Measurements from ENCODE around the gene PLA2G4B.

DNA sequence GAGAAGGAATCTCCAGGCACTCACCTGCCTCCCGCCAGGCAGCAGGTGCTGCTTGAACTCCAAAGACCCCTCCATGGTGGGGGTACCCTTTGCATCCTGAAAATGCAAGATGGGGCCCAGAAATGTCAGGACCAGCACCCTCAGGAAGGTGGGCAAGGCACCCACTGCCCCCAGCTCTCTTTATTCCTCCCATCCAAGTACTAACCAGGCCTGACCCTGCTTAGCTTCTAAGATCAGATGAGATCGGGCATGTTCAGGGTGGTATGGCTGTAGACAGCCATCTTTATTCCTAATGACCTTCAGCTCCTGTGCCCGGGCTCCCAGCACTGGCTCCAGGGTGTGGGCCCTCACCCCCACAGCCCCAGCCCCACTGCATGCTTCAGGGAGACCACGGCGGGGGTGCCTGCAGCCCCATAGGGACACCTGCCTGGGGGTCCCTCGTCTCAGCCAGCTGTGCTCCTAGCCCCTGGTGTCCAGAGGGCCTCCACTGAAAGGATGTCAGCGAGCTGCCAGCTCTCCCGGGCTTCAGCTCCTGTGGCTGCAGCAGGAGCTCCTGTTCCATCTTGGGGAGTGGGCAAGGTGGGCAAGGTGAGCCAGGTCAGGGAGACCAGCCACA lies 13.2 kb downstream of the PLA2G4B start:
- no peak for TF ChIP-seq POLR2AphosphoS5 (IDR thresholded peaks at IDR 0.05; ENCODE audit: low read depth, low read length)
- TF ChIP-seq POLR2A (IDR thresholded peaks at IDR 0.05; ENCODE audit: low read depth, low read length), result no peak
- no peak for TF ChIP-seq TAF1 (IDR thresholded peaks at IDR 0.05; ENCODE audit: low read depth, low read length)
- no peak for TF ChIP-seq PAX5 (IDR thresholded peaks at IDR 0.05; ENCODE audit: insufficient read depth, low read length, severe bottlenecking)
- TF ChIP-seq SPI1 (IDR thresholded peaks at IDR 0.05; ENCODE audit: low read depth, low read length), result no peak
- no peak for TF ChIP-seq POU2F2 (IDR thresholded peaks at IDR 0.05; ENCODE audit: low read depth, low read length)

Data from GM12891 (cell line).